NCI-H446 treated with DMSO at 0.1 percent for 48 hours (cell line): ENCODE measurements around the gene NAB2.

ENCODE experiments used
- DNase-seq: peaks from one replicate; lab custom pipeline; 2025; lab: John Stamatoyannopoulos, UW

Gene NAB2

GRCh38 chr12:57131896-57132744 is 43.2 kb downstream of the NAB2 start:
- DNase-seq = no peak

DNA sequence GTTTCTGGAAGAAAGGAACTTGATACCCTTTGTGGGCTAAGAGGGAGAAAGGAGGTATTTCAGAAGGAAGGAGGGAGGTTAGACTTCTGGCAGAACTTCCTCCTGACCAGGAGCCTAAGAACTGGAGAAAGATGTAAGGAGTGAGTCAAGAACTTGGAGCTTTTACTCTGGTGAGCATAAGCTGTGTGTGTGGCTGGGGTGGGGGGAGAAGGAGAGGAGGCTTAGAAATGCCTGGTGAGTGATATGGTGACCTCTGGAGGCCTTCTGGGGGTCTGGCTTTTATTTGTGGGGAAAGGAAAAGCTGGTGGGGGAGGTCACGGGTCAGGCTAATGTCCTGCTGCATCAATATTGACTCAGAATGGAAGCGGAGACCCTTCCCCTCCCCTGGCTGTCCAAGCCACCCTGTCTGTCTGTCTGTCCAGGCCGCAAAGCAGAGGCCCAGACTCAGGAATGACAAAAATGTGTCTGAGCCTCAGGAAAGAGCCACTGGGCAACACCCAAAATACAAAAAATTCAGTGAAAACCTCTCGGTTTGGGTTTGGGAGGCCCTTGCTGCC is 44.2 kb downstream of the NAB2 start:
- no peak for DNase-seq

DNA sequence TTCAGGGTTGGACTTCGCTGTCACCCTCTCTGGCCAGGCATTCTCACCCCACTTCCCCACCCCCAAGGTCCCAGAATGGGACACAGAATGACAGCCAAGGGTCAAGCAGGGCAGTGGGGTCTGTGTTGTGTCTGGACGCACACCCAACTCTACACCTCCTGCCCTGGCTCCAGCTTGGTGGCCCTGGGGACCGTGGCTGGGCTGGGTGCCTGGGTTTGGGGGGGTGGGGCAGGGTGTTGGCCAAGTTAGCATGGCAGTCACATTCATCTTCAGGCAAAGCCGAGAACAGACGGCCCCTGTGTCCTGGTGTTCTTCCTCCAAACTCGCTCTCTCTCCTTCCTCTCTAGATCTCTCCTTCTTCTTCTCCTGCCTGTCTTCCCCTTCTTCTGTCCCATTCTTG is 45.0 kb downstream of the NAB2 start:
- no peak for DNase-seq

DNA sequence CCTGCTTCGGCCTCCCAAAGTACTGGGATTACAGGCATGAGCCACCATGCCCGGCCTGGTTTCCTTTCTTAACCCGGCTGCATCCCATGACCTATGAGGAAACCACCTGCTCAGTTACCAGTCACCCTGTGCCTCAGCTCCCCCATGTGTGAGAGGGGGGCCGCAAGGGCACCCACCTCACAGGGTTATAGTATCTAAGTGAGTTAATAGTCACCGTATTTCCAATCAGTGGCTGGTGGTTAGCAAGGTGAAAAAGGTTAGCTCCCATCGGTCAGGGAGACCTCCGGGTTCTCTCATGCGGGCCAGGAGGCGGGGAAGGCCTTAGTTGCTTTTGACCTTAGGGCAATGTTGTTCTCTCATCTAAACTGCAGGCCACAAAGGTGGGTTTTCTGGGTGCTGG is 46.0 kb downstream of the NAB2 start:
- DNase-seq = no peak

- DNase-seq = no peak
Measured at GRCh38 chr12:57135527-57136326, 46.8 kb downstream of the NAB2 start.

DNA sequence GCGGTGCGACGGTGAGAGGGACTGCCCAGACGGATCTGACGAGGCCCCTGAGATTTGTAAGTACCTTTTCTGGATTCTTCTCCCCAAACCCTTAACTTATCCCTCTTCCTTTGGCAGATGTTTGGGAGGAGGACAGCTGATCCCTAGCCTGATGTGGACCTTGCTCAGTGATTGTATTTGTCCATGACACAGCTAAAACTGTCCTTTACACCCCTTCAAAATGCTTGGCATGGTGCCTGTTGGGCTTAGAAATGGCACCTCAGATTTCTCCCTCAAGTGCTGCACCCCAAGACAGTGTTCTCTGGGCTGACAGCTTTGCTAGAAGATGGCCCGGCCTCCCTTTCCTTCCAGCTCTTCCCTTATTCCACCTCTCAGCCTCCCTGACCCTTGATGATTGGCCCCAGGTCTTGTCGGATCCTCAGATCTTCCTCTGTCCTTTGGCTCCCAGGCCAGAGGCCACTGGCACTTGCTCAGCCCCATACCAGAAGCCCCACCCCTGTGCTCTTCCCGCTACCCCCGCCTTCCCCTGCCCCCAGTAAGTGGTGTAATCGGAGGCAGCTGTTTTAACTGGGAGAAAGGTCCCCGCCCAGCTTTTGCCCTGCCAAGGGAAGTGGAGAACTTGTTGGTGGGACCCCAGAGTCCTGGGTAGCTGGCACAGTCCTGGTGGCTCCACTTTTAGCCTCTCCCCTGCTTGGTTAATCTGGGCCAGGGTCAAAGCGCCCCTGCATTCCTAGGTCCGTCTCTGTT is 49.8 kb downstream of the NAB2 start:
- DNase-seq = no peak

DNA sequence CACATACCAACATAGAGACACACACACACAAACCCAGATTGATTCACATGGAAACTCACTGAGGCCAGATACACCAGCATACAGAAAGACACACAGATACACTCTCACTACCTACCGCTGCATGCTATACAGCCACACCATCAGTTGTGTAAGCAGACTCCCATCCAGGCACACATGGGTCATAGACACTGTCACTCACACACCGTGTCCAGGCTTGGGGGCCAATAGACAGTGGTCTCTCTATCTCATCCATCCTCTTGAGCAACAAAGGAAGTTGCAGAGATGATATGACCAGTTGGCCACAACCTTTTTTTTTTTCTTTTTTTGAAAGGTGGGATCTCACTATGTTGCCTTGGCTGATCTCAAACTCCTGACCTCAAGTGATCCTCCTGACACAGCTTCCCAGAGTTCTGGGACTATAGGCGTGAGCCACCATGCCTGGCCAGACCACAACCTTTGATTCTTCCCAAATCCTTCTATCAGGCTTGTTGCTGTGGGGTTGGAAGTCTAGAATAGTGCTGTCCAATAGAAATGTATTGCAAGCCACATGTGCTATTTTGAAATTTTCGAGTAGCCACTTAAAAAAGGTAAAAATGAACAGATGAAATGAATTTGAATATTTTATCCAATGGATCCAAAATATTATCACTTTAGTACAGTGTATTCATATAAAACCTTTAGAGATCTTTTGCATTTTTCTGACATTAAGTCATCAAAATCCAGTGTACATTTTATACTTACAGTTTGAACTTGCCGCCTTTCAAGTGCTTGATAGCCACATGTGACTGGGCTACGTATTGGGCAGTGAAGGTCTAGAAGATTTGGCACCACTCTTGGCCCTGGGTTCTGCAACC is 51.1 kb downstream of the NAB2 start:
- no peak for DNase-seq

- no peak for DNase-seq
Measured at GRCh38 chr12:57141249-57141648, 52.3 kb downstream of the NAB2 start.

GRCh38 chr12:57142121-57142520 is 53.2 kb downstream of the NAB2 start:
- no peak for DNase-seq

GRCh38 chr12:57142727-57143126 is 53.8 kb downstream of the NAB2 start:
- no peak for DNase-seq

GRCh38 chr12:57143454-57143853 is 54.5 kb downstream of the NAB2 start:
- DNase-seq = no peak
